T-helper 1 cell treated with Interleukin-12 subunit alpha and Interleukin-12 subunit beta and Interleukin-4 antibody, amounts not matched to agents 30 μg/mL and 1 μg/mL, for 36 hours (primary cell): ENCODE data around the gene CCDC138.

Source experiments
- H3K27ac Mint-ChIP-seq: one replicate; pipeline ENCODE4 v1.8.0; 2021; ENCODE audit warnings: mild to moderate bottlenecking, mixed read lengths
- H3K27me3 Mint-ChIP-seq: one replicate; pipeline ENCODE4 v1.8.0; 2021; ENCODE audit warnings: low read depth, mixed read lengths
- H3K36me3 Mint-ChIP-seq: one replicate; pipeline ENCODE4 v1.8.0; 2021; ENCODE audit warnings: low read depth, mixed read lengths
- H3K4me1 Mint-ChIP-seq: one replicate; pipeline ENCODE4 v1.8.0; 2021; ENCODE audit warnings: low read depth, mixed read lengths
- H3K4me3 Mint-ChIP-seq: one replicate; pipeline ENCODE4 v1.8.0; 2021; ENCODE audit warnings: mild to moderate bottlenecking, moderate library complexity, mixed read lengths
- H3K9me3 Mint-ChIP-seq: one replicate; pipeline ENCODE4 v1.8.0; 2021; ENCODE audit warnings: mixed read lengths

The CCDC138 gene

GRCh38 chr2:108810993-108811957, 24.7 kb downstream of the CCDC138 start:
- no peak overlapping the region for H3K4me3 Mint-ChIP-seq
- no peaks in the 10 kb centered on the region for H3K27me3 Mint-ChIP-seq
- H3K4me1 Mint-ChIP-seq, result peaks cover 3% of the 10 kb centered on the region
- peaks cover 32% of the 10 kb centered on the region for H3K9me3 Mint-ChIP-seq
- no peak overlapping the region for H3K27ac Mint-ChIP-seq
- H3K36me3 Mint-ChIP-seq, result peaks cover 53% of the 10 kb centered on the region

DNA sequence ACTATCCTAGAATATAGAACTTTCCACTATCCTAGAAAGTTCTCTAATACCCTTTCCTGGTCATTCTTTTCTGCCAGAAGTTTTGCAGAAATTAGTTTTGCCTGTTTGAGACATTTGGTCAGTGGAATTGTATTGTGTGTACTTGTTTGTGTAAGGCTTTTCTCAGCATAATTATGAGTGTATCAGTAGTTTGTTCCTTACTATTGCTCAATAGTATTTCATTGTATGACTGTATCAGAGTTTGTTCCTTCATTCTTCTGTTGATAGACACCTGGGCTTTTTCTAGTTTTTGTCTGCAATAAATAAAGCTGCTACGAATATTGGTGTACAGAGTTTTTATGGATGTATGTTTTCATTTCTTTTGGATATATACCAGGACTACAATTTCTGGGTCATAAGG, 27.2 kb downstream of the CCDC138 start:
- no peak overlapping the region for H3K4me3 Mint-ChIP-seq
- H3K27ac Mint-ChIP-seq, result no peak overlapping the region
- peaks cover 55% of the 10 kb centered on the region for H3K36me3 Mint-ChIP-seq
- peaks cover 3% of the 10 kb centered on the region for H3K4me1 Mint-ChIP-seq
- H3K9me3 Mint-ChIP-seq, result peaks cover 23% of the 10 kb centered on the region
- H3K27me3 Mint-ChIP-seq, result no peaks in the 10 kb centered on the region

DNA sequence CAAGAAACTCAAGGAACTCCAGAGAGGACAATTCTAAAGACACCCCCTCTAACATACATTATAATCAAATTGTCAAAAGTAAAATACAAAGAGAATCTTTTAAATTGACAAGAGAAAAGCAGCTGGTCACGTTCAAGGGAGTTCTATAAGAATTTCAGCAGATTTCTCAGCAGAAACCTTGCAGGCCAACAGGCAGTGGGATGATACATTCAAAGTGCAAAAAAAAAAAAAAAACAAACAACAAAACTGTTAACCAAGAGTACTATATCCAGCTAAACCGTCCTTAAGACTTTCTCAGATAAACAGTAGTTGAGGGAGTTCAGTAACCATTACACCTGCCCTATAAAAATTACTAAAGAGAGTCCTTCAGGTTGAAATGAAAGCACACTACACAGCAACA, 33.9 kb downstream of the CCDC138 start:
- no peaks in the 10 kb centered on the region for H3K27me3 Mint-ChIP-seq
- H3K36me3 Mint-ChIP-seq, result peaks cover 48% of the 10 kb centered on the region
- H3K9me3 Mint-ChIP-seq, result peaks cover 16% of the 10 kb centered on the region
- no peaks in the 10 kb centered on the region for H3K4me1 Mint-ChIP-seq
- H3K4me3 Mint-ChIP-seq, result no peak overlapping the region
- H3K27ac Mint-ChIP-seq, result no peak overlapping the region

DNA sequence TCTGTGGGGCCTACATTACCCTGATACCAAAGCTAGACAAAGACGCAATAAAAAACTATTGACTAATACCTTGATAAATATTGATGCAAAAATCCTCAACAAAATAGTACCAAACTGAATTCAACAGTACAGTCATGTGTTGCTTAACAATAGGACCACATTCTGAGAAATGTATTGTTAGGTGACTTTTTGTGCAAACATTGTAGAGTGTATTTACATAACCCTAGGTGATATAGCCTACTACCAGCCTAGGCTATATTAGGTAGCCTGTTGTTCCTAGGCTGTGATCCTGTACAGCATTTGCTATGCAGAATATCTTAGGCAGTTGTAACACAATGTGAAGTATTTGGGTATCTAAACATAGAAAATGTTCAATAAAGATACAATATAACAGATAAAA, 36.7 kb downstream of the CCDC138 start:
- H3K36me3 Mint-ChIP-seq, result peaks cover 35% of the 10 kb centered on the region
- no peaks in the 10 kb centered on the region for H3K4me1 Mint-ChIP-seq
- H3K4me3 Mint-ChIP-seq, result no peak overlapping the region
- H3K27me3 Mint-ChIP-seq, result no peaks in the 10 kb centered on the region
- peaks cover 16% of the 10 kb centered on the region for H3K9me3 Mint-ChIP-seq
- no peak overlapping the region for H3K27ac Mint-ChIP-seq

DNA sequence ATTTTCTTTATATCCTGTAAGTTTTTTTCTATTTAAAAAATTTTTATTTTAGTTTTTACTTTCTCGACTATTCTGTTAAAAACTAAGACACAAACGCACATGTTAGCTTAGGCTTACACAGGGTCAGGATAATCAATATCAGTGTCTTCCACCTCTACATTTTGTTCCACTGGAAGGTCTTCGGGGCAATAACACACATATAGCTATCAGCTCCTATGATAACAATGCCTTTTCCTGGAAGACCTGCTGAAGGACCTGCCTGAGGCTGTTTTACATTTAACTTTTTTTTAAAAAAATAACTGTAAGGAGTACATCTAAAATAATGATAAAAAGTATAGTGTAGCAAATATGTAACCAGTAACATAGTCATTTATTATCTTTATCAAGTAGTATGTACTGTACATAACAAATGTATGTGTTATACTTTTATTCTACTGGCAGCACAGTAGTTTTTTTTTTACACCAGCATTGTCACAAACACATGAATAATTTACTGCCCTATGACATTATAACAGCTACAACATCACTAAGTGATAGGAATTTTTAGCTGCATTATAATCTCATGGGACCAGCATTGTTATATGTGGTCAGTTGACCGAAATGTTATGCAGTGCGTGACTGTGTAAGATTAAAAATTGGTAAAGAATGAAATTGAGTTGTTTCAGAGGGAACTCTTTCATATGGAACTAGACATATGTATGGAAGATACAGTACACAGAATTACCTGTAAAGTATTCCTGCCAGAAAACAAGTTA, 37.9 kb downstream of the CCDC138 start:
- no peak overlapping the region for H3K27ac Mint-ChIP-seq
- peaks cover 10% of the 10 kb centered on the region for H3K9me3 Mint-ChIP-seq
- H3K27me3 Mint-ChIP-seq, result no peaks in the 10 kb centered on the region
- no peak overlapping the region for H3K4me3 Mint-ChIP-seq
- no peaks in the 10 kb centered on the region for H3K4me1 Mint-ChIP-seq
- H3K36me3 Mint-ChIP-seq, result peaks cover 28% of the 10 kb centered on the region

DNA sequence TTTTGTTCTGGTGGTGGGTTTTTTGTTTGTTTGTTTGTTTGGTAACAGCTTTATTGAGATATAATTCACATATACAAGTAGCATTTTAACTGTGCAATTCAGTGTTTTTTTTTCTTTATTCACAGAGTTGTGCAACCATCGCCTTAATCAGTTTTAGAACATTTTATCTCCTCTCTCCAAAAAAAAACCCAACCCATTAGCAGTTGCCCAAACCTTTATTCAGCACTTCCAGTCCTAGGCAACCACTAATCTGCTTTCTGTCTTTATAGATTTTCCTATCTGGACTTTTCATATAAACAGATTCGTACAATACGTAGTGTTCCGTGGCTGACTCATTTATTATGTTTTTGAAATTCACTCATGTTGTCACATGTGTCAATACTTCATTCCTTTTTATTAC, 38.7 kb downstream of the CCDC138 start:
- peaks cover 20% of the 10 kb centered on the region for H3K36me3 Mint-ChIP-seq
- H3K4me1 Mint-ChIP-seq, result no peaks in the 10 kb centered on the region
- no peak overlapping the region for H3K27ac Mint-ChIP-seq
- no peak overlapping the region for H3K4me3 Mint-ChIP-seq
- no peaks in the 10 kb centered on the region for H3K27me3 Mint-ChIP-seq
- peaks cover 3% of the 10 kb centered on the region for H3K9me3 Mint-ChIP-seq

DNA sequence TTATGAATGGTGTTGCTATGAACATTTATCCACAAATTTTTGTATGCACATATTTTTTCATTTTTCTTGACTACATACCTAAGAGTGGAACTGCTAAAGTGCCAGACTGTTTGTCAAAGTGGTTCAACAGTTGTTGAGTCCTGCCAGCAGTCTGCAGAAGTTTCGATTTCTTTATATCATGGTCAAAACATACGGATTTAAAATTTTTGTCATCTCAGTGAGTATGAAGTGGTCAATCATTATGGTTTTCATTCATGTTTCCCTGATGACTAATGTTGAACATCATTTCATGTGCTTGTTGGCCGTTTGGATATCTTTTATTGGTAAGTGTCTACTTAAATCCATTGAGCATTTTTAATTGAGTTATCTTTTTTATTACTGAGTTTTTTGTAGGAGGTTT, 39.2 kb downstream of the CCDC138 start:
- no peaks in the 10 kb centered on the region for H3K4me1 Mint-ChIP-seq
- H3K36me3 Mint-ChIP-seq, result peaks cover 17% of the 10 kb centered on the region
- no peaks in the 10 kb centered on the region for H3K9me3 Mint-ChIP-seq
- H3K27me3 Mint-ChIP-seq, result no peaks in the 10 kb centered on the region
- no peak overlapping the region for H3K27ac Mint-ChIP-seq
- H3K4me3 Mint-ChIP-seq, result no peak overlapping the region

DNA sequence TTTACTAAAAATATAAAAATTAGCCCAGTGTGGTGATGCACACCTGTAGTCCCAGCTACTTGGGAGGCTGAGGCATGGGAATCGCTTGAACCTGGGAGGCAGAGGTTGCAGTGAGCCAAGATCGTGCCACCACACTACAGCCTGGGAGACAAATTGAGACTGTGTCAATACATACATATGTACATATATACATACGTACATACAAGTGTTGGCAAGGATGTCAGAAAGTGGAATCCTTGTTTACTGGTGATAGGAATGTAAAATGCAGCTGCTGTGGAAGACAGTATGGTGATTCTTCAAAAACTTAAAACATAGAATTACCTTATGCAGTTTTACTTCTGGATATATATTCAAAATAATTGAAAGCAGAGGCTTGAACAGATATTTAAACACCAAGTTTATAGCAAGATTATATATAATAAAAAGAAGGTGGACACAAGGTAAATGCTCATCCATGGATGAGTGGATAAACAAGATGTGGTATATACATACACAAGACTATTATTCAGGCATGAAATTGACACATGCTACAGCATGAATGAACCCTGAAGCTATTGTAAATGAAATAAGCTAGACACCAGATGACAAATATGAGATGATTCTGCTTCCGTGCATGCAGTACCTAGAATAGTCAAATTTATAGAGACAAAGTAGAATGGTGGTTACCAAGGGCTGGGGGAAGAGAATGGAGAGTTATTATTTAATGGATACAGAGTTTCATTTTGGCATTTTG, 43.2 kb downstream of the CCDC138 start:
- Mint-ChIP-seq H3K4me3 (no peak overlapping the region), H3K36me3 (peaks cover 8% of the 10 kb centered on the region), H3K27me3 (no peaks in the 10 kb centered on the region), H3K9me3 (peaks cover 8% of the 10 kb centered on the region), H3K4me1 (peaks cover 15% of the 10 kb centered on the region), H3K27ac (no peak overlapping the region)

DNA sequence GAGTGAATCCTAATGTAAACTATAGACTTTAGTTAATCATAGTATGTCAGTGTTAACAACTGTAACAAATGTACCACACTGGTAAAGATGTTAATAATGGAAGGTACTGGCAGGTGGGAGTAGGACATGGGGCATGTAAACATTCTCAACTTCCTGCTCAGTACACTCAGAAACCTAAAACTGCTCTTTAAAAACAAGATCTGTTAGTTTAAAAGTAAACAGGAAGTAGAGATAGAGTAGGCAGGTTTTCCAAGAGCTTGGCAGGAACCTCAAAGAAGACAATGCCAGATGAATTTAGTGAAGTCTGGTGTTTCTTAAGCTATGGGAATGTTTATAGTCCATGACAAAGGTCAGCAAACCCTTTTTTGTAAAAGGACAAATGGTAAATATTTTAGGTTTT, 46.6 kb downstream of the CCDC138 start:
- peak overlapping the region; percentile 14 for H3K4me3 Mint-ChIP-seq
- H3K9me3 Mint-ChIP-seq, result peaks cover 28% of the 10 kb centered on the region
- peaks cover 20% of the 10 kb centered on the region for H3K4me1 Mint-ChIP-seq
- no peaks in the 10 kb centered on the region for H3K27me3 Mint-ChIP-seq
- peak overlapping the region; percentile 74 for H3K27ac Mint-ChIP-seq
- H3K36me3 Mint-ChIP-seq, result peaks cover 10% of the 10 kb centered on the region

DNA sequence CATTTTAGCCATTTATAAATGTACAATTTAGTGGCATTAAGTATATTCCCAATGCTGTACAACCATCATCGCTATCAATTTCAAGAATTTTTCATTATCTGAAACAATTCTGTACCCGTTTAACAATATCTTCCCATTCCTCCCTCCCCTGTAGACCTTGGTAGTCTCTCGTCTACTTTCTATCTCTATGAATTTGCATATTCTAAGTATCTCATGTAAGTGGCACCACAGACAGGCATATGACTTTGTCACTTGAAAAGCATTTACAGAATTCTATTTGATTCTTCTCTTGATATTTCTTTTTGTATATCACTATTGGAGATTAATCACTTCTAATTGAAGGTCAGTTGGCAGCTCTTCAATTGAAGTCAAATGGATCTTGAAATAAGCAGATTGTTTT, 48.0 kb downstream of the CCDC138 start:
- Mint-ChIP-seq H3K36me3 (peaks cover 11% of the 10 kb centered on the region), H3K9me3 (peaks cover 33% of the 10 kb centered on the region), H3K4me3 (no peak overlapping the region), H3K27me3 (no peaks in the 10 kb centered on the region), H3K27ac (peak overlapping the region; percentile 62), H3K4me1 (peaks cover 20% of the 10 kb centered on the region)

GRCh38 chr2:108835040-108835439, 48.5 kb downstream of the CCDC138 start:
- Mint-ChIP-seq H3K4me1 (peaks cover 20% of the 10 kb centered on the region), H3K36me3 (peaks cover 11% of the 10 kb centered on the region), H3K4me3 (no peak overlapping the region), H3K27ac (peak overlapping the region; percentile 62), H3K9me3 (peaks cover 37% of the 10 kb centered on the region), H3K27me3 (no peaks in the 10 kb centered on the region)

DNA sequence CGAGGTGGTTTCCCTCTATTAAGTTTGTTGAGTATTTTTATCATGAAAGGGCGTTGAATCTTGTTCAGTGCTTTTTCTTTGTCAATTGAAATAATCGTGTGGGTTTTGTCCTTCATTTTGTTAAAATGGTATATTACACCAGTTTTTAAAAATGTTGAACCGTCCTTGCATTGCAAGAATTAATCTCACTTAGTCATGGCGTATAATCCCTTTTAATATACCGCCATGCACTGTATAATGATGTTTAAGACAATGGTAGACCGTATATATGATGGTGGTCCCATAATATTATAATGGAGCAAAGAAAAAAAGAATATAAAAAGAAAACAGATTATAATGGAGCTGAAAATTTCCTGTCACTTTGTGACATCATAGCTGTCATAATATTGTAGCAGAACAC, 50.6 kb downstream of the CCDC138 start:
- H3K27ac Mint-ChIP-seq, result no peak overlapping the region
- H3K4me3 Mint-ChIP-seq, result no peak overlapping the region
- peaks cover 18% of the 10 kb centered on the region for H3K4me1 Mint-ChIP-seq
- no peaks in the 10 kb centered on the region for H3K27me3 Mint-ChIP-seq
- H3K36me3 Mint-ChIP-seq, result peaks cover 27% of the 10 kb centered on the region
- H3K9me3 Mint-ChIP-seq, result peaks cover 47% of the 10 kb centered on the region

DNA sequence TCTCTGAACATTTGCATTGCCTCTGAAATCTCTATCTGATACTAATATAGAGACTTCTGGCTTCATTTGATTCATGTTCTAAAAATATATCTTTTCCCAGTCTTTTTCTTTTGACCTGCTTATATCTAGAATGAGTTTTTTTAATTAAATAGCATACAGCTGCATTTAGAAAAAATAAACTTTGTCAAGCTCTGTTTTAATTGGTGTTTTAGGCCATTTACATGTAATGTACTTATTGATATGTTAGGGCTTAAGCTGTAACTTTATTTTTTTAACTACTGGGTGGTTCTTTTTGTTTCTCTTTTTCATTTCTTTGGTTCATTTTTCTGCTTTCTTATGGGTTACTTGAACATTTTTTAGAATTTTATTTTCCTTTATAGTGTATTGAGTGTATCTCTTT, 54.9 kb downstream of the CCDC138 start:
- Mint-ChIP-seq H3K4me3 (no peak overlapping the region), H3K36me3 (peaks cover 25% of the 10 kb centered on the region), H3K4me1 (no peaks in the 10 kb centered on the region)

DNA sequence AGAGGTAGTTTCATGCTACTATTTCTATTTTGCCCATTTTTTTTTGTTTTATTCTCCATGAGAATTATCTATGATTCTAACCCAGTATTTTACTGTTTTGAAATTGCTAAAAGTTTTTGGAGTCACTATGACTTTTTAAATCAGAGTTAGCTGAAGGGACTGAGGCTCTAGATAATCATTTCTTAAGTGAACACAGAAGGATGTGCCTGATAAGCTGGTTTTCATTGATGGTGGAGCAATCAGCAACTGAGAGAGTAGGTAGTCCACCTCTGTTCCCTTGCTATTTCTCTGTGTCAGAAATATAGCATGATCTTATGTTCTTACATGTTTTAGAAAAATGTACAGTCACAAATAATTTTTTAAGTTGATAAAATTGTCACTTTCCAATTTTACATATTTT, 59.4 kb downstream of the CCDC138 start:
- Mint-ChIP-seq H3K4me3 (no peak overlapping the region), H3K4me1 (no peaks in the 10 kb centered on the region), H3K9me3 (peaks cover 4% of the 10 kb centered on the region), H3K27me3 (no peaks in the 10 kb centered on the region), H3K36me3 (peaks cover 17% of the 10 kb centered on the region), H3K27ac (no peak overlapping the region)

More for the DNA sequence above, 54.9 kb downstream of the CCDC138 start:
- Mint-ChIP-seq H3K27me3 (no peaks in the 10 kb centered on the region), H3K27ac (no peak overlapping the region), H3K9me3 (peaks cover 34% of the 10 kb centered on the region)
